ENCODE measurements around the gene PCYT1B.

Gene PCYT1B

GRCh38 chrX:24536551-24536950, 110.6 kb downstream of the PCYT1B start:
- H3K36me3 ChIP-seq (ENCODE audit: control insufficient read depth, insufficient read depth, low read length): peaks cover 33% of the 10 kb centered on the region
- no peaks in the 10 kb centered on the region for H3K4me1 ChIP-seq (ENCODE audit: control insufficient read depth, insufficient read depth, low read length)
- H3K9ac ChIP-seq (ENCODE audit: low read length): no peak overlapping the region
- H3K4me3 ChIP-seq (ENCODE audit: low read depth, low read length): no peak overlapping the region
- no peaks in the 10 kb centered on the region for H3K9me3 ChIP-seq (ENCODE audit: control insufficient read depth, insufficient read depth, low read depth, low read length)
- H3K27ac ChIP-seq (ENCODE audit: low read depth, low read length): no peak overlapping the region
- H3K27me3 ChIP-seq (ENCODE audit: control insufficient read depth, insufficient read depth, low read length): no peaks in the 10 kb centered on the region

GRCh38 chrX:24528605-24529004, 118.5 kb downstream of the PCYT1B start:
- H3K4me1 ChIP-seq (ENCODE audit: control insufficient read depth, insufficient read depth, low read length): peaks cover 39% of the 10 kb centered on the region
- no peak overlapping the region for H3K4me3 ChIP-seq (ENCODE audit: low read depth, low read length)
- H3K27ac ChIP-seq (ENCODE audit: low read depth, low read length): peak overlapping the region; percentile 42; the same call in 1 of the 2 replicates
- H3K9ac ChIP-seq (ENCODE audit: low read length): no peak overlapping the region
- H3K9me3 ChIP-seq (ENCODE audit: control insufficient read depth, insufficient read depth, low read depth, low read length): no peaks in the 10 kb centered on the region
- H3K27me3 ChIP-seq (ENCODE audit: control insufficient read depth, insufficient read depth, low read length): no peaks in the 10 kb centered on the region; the same call in 1 of the 2 replicates
- peaks cover 41% of the 10 kb centered on the region for H3K36me3 ChIP-seq (ENCODE audit: control insufficient read depth, insufficient read depth, low read length)

- no peak overlapping the region for H3K9ac ChIP-seq (ENCODE audit: low read length)
- no peaks in the 10 kb centered on the region; the same call in 1 of the 2 replicates for H3K27me3 ChIP-seq (ENCODE audit: control insufficient read depth, insufficient read depth, low read length)
- peaks cover 39% of the 10 kb centered on the region for H3K4me1 ChIP-seq (ENCODE audit: control insufficient read depth, insufficient read depth, low read length)
- no peaks in the 10 kb centered on the region for H3K9me3 ChIP-seq (ENCODE audit: control insufficient read depth, insufficient read depth, low read depth, low read length)
- 0 out of 2 replicates have a peak overlapping the region, but pooled peaks have one; percentile 4 for H3K4me3 ChIP-seq (ENCODE audit: low read depth, low read length)
- no peak overlapping the region for H3K27ac ChIP-seq (ENCODE audit: low read depth, low read length)
- H3K36me3 ChIP-seq (ENCODE audit: control insufficient read depth, insufficient read depth, low read length): peaks cover 30% of the 10 kb centered on the region
These were observed 120.5 kb downstream of the PCYT1B start for GRCh38 chrX:24526616-24527015.

GRCh38 chrX:24525455-24525854, 121.7 kb downstream of the PCYT1B start:
- H3K27ac ChIP-seq (ENCODE audit: low read depth, low read length): no peak overlapping the region
- H3K36me3 ChIP-seq (ENCODE audit: control insufficient read depth, insufficient read depth, low read length): peaks cover 26% of the 10 kb centered on the region; the same call in 1 of the 2 replicates
- no peak overlapping the region for H3K9ac ChIP-seq (ENCODE audit: low read length)
- H3K4me1 ChIP-seq (ENCODE audit: control insufficient read depth, insufficient read depth, low read length): peaks cover 39% of the 10 kb centered on the region
- no peaks in the 10 kb centered on the region for H3K9me3 ChIP-seq (ENCODE audit: control insufficient read depth, insufficient read depth, low read depth, low read length)
- no peak overlapping the region for H3K4me3 ChIP-seq (ENCODE audit: low read depth, low read length)
- no peaks in the 10 kb centered on the region; the same call in 1 of the 2 replicates for H3K27me3 ChIP-seq (ENCODE audit: control insufficient read depth, insufficient read depth, low read length)

- Histone ChIP-seq H3K9ac (ENCODE audit: low read length) (no peak overlapping the region), H3K9me3 (ENCODE audit: control insufficient read depth, insufficient read depth, low read depth, low read length) (no peaks in the 10 kb centered on the region), H3K4me1 (ENCODE audit: control insufficient read depth, insufficient read depth, low read length) (no peaks in the 10 kb centered on the region; the same call in 1 of the 2 replicates), H3K27ac (ENCODE audit: low read depth, low read length) (no peak overlapping the region), H3K27me3 (ENCODE audit: control insufficient read depth, insufficient read depth, low read length) (no peaks in the 10 kb centered on the region), H3K4me3 (ENCODE audit: low read depth, low read length) (no peak overlapping the region), H3K36me3 (ENCODE audit: control insufficient read depth, insufficient read depth, low read length) (peaks cover 25% of the 10 kb centered on the region)
These were observed 126.7 kb downstream of the PCYT1B start for GRCh38 chrX:24520472-24520871.

GRCh38 chrX:24515447-24515846, 131.7 kb downstream of the PCYT1B start:
- Histone ChIP-seq H3K27me3 (ENCODE audit: control insufficient read depth, insufficient read depth, low read length) (no peaks in the 10 kb centered on the region; the same call in 1 of the 2 replicates), H3K9ac (ENCODE audit: low read length) (no peak overlapping the region), H3K9me3 (ENCODE audit: control insufficient read depth, insufficient read depth, low read depth, low read length) (no peaks in the 10 kb centered on the region), H3K36me3 (ENCODE audit: control insufficient read depth, insufficient read depth, low read length) (peaks cover 16% of the 10 kb centered on the region), H3K4me3 (ENCODE audit: low read depth, low read length) (no peak overlapping the region), H3K4me1 (ENCODE audit: control insufficient read depth, insufficient read depth, low read length) (no peaks in the 10 kb centered on the region), H3K27ac (ENCODE audit: low read depth, low read length) (no peak overlapping the region)

- no peaks in the 10 kb centered on the region for H3K4me1 ChIP-seq (ENCODE audit: control insufficient read depth, insufficient read depth, low read length)
- no peaks in the 10 kb centered on the region for H3K9me3 ChIP-seq (ENCODE audit: control insufficient read depth, insufficient read depth, low read depth, low read length)
- H3K27me3 ChIP-seq (ENCODE audit: control insufficient read depth, insufficient read depth, low read length): no peaks in the 10 kb centered on the region; the same call in 1 of the 2 replicates
- no peak overlapping the region for H3K9ac ChIP-seq (ENCODE audit: low read length)
- H3K27ac ChIP-seq (ENCODE audit: low read depth, low read length): no peak overlapping the region
- H3K36me3 ChIP-seq (ENCODE audit: control insufficient read depth, insufficient read depth, low read length): peaks cover 10% of the 10 kb centered on the region
- no peak overlapping the region for H3K4me3 ChIP-seq (ENCODE audit: low read depth, low read length)
These were observed 133.7 kb downstream of the PCYT1B start for GRCh38 chrX:24513416-24513815.

GRCh38 chrX:24508375-24508774, 138.8 kb downstream of the PCYT1B start:
- no peaks in the 10 kb centered on the region for H3K9me3 ChIP-seq (ENCODE audit: control insufficient read depth, insufficient read depth, low read depth, low read length)
- H3K4me1 ChIP-seq (ENCODE audit: control insufficient read depth, insufficient read depth, low read length): no peaks in the 10 kb centered on the region
- H3K9ac ChIP-seq (ENCODE audit: low read length): no peak overlapping the region
- H3K27me3 ChIP-seq (ENCODE audit: control insufficient read depth, insufficient read depth, low read length): no peaks in the 10 kb centered on the region; the same call in 1 of the 2 replicates
- no peak overlapping the region for H3K27ac ChIP-seq (ENCODE audit: low read depth, low read length)
- H3K36me3 ChIP-seq (ENCODE audit: control insufficient read depth, insufficient read depth, low read length): peaks cover 29% of the 10 kb centered on the region
- no peak overlapping the region for H3K4me3 ChIP-seq (ENCODE audit: low read depth, low read length)
